Karpas-422 (cell line): ENCODE measurements around the gene ENSA. TPM values are rescaled to one million over a fixed set of nuclear protein-coding genes. Genes with fewer than 3 reads are reported as not detected.

Experiments used
- small RNA-seq: library from RNA; depleted of rRNA; stranded (forward); fragments of <200 nt; gene quantifications from one replicate; pipeline ENCODE3, GENCODE V24; 2014
- total RNA-seq: library from RNA; depleted of rRNA; stranded (reverse); fragments of >200 nt; shearing (Covaris generic); gene quantifications from 2 replicates; pipeline ENCODE4 v1.2.3, GENCODE V29; 2014; ENCODE audit warnings: low replicate concordance; rRNA removed

The ENSA gene
- total RNA-seq, 1 experiment from 2014 or later, result 113 TPM

Small RNA genes within 50 kb of the gene (small RNA-seq; reads per million reads assigned to genes)
- gene RF00015 (not detected), gene RF00561 (not detected)

Other genes with a start within 250 kb of the ENSA start
- gene TARS2, start 142.2 kb downstream of the ENSA start, total RNA-seq, result 38.3 and 77.2 TPM in 2 replicates
- gene ECM1, start 121.5 kb downstream of the ENSA start, total RNA-seq, result 2.2 and 7.2 TPM in 2 replicates
- gene FALEC, start 113.9 kb downstream of the ENSA start, total RNA-seq, result 0.54 TPM in 1 of 2 replicates, not detected in the other
- not detected in 2 replicates for gene ADAMTSL4, start 80.2 kb downstream of the ENSA start, total RNA-seq
- gene MCL1, start 50.0 kb downstream of the ENSA start, total RNA-seq, result 141 and 150 TPM in 2 replicates
- 15.2 and 28.1 TPM in 2 replicates for gene GOLPH3L, start 67.5 kb upstream of the ENSA start, total RNA-seq
- gene HORMAD1, start 91.3 kb upstream of the ENSA start, total RNA-seq, result 0.51 and 2.8 TPM in 2 replicates
- gene CTSS, start 136.2 kb upstream of the ENSA start, total RNA-seq, result 136 and 160 TPM in 2 replicates
- 3.7 and 6.5 TPM in 2 replicates for gene CTSK, start 178.6 kb upstream of the ENSA start, total RNA-seq
- 26.7 and 32.0 TPM in 2 replicates for gene ARNT, start 247.0 kb upstream of the ENSA start, total RNA-seq